GM19452 (cell line): ENCODE data around the gene EPO.

Experiments used
- ATAC-seq: cut with Tn5 transposase; IDR thresholded peaks from one replicate; pipeline ENCODE4 v1.9.1; 2021; ENCODE audit not compliant: unreplicated experiment

The EPO gene

GRCh38 chr7:100720279-100720670 is at the start of gene EPO:
EPO (plus strand) TSS chr7:100720468; CDS start chr7:100720981, 513 bp downstream.
- ATAC-seq, result no peak

GRCh38 chr7:100671353-100672327 is 48.6 kb upstream of the EPO start:
- no peak for ATAC-seq

DNA sequence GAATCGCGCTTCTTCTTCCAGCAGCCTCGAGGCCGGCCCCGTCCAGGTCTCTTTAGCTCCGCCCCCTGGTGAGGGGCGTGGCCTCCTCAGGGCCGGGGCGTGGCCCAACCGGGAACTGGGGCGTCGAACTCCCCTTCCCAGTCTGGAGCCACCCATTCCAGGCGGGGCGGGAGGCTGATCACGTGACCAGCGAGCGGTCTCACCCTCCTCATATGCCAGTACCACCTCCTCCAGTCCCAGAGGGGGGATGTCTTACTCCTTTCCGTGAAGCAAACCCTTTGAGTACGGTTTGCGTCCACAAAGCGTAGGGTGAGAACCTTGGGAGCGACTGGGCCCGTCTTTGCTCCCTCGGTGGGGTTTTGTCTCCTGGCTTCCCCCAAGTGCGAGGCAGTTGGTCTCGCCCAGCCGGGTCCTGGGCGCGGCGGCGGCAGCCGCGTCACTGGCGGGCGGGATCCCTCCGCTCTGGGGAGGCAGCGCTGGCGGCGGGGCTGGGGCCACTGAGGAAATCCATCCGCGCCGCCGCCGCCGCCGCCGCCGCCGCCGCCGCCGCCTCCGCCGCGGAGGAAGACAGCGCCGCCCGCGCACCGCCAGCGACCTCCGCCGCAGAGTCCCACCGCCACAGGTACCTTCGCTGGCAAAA is 46.8 kb upstream of the EPO start, which contains the start of gene GNB2:
Gene GNB2, plus strand, starts transcription at position 439 of the 640 bp plus-strand sequence. CDS start 2,526 bp downstream, outside the sequence.
- ATAC-seq, result peak; percentile 57

- ATAC-seq, result no peak
Measured at GRCh38 chr7:100673942-100674410, 46.3 kb upstream of the EPO start.

DNA sequence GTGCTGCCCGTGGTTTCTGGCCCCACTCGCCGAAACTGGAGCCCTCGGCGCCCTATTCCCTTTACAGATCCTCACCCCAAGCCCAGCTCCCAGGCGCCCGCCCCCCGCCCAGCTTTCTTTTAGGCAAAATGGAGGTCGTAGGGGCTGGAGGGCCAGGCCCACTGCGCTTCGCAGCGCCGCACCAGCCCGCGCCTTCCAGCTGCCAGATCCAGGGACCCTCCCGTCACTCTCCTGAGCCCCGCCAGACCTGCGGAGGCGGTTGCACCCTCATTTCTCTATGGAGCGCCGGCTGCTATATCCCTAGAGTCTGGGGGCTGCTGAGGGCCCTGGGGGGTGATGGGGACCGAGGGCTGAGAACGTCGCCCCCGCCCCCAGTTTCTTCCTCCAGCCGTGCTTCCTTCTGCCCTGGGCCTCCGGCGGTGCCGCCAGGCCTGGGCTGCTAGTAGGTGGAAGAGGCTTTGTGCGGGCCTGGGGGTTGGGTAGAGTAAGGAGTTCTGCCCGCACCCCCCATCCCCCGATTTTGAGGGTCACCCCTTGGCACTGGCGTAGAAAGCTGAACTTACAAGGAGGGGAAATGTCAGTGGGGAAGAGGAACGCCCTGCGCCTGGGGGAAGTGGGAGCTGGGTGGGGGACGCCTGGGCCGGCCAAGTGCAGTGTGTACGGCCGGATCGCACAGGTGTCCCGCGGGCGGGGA is 45.7 kb upstream of the EPO start:
- no peak for ATAC-seq

GRCh38 chr7:100675105-100675451 is 45.2 kb upstream of the EPO start:
- no peak for ATAC-seq

DNA sequence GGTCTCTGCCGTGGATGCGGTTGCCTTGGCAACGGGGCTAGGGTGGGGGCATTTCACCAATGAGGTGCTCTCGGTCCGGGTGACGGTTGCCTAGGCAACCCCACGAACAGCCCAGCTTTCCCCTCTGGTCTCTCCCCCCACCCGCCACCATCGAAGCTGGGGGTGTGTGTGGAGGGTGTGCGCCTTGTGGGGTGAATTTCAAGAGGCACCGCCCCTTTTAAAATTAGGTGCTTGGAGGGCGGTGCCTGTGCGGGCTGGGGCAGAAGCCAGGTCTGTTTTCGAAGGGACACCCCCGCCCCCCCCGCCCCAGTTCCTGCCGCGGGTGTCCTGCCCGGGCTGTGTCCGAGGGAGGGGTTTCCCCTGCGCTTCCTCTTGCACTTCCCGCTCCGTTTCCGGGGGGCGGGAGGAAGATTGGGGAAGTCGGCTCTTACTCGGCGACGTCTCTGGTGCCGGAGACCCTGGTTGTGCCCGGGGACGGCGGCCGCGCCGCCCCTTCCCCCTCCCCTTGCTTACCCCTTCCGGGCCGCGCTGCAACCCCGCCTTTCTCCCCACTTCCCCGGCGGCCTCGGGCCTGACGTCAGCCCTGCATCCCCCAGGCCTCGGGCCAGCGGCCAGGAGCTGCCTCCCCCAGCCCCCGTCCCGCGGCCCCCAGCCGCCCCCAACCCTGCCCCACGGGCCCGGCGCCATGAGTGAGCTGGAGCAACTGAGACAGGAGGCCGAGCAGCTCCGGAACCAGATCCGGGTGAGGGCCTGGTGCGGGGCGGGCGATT is 44.5 kb upstream of the EPO start:
- ATAC-seq, result peak; percentile 34

GRCh38 chr7:100676501-100677306 is 43.6 kb upstream of the EPO start:
- no peak for ATAC-seq

GRCh38 chr7:100677308-100678267 is 42.7 kb upstream of the EPO start:
- no peak for ATAC-seq

- ATAC-seq, result no peak
Measured at GRCh38 chr7:100678291-100678984, 41.8 kb upstream of the EPO start.

DNA sequence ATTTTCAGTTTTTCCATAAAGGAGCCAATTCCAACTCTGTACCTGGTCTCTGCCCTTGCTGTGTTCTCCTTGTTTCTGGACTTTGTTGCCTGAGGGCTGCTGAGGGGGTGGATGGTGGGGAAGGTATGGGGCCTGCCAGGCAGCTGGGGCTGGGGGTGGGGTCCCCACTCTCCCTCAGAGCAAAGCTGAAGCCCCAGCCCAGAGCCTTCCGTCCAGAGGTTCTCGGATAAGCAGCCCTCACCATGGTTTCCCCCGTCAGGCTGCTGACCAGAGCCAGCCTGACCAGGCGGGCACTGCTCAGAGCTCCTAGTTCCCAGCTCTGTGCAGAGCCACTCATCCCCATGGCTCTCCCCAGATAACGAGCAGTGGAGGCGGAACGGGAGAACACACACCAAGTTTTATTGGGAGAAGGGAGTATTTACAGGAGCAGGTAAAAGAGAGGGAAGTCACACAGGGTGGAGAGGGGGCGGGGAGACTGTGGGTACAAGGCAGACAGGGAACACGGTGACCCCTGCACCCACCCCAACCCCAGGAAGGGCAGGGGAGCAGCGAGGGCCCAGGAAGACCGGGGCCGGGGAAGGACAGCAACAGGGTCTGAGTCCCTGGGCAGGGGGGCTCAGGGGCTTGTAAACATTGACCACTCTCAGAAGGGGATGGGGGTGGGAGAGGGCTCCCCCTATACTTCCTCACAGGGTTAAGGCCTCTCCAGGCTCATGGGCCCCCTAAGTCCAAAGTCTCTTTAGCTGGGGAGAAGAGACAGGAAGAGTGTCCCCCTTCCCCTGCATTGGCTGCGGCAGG is 40.9 kb upstream of the EPO start:
- no peak for ATAC-seq

- no peak for ATAC-seq
Measured at GRCh38 chr7:100679927-100680575, 40.2 kb upstream of the EPO start.

DNA sequence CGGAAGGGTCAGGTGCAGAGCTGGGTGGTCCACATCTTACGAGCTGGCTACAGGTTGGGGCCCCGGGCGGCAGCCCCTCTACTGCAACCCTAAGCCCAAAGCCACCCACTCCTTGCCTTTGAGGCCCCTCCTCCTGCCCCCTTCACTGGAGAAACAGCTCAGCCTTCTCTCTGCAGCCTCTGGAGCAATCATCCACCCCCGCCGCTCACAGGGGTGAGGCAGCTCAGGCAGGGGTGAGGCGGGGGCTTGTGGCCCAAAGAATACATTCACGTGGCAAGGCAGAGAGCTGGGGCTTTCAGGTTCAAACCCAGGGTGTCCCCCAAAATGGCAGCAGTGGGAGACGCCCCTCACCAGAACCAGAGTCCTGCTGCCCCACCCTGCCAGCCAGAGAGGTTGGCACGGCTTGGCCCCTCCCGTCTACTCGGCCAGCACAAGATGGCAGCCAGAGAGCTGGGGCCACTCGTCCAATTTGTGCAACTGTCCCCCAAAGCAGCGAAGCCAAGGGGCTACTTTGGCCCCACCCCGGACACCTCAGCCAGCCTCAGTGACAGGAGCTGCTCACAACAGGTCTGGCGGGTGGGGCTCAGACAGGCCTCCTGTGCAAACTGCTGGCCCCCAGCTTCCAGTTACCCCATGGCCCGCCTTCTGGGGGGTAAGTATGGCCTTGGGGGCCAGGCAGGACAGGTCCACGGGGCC is 39.5 kb upstream of the EPO start:
- ATAC-seq, result no peak

- ATAC-seq, result no peak
Measured at GRCh38 chr7:100681491-100682227, 38.6 kb upstream of the EPO start.

DNA sequence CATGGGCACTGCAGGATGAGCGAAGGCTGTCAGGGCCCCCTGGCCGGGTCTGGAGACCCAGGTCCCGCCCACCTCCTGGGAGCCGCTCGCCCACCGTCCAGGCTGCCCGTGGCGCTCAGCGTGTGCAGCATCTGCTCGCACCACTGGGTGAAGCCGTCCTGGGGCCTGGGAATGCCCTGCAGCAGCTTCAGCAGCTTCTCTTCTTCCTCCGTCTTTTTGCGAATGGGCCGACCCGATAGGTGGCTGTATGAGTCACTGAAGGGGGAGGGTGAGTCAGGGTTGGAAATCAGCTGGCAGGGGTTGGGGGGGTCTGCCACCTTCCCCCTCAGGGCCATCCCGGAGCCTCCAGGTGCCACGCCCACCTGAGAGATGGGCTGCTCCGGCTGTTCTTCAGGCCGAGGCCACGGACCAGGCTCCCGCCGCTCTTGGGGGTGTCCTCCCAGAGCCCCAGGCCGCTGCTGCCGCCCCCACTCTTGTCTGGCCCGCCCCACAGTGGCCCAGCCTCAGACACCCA is 38.0 kb upstream of the EPO start:
- ATAC-seq, result no peak
